CD4-positive, alpha-beta memory T cell (primary cell): ENCODE measurements around the gene DDA1. TPM values are rescaled to one million over a fixed set of nuclear protein-coding genes. Genes with fewer than 3 reads are reported as not detected.

Experiments
- CTCF ChIA-PET: fragments of 350-600 bp; sonication (Branson Sonifier 250); formaldehyde crosslinking; loops from one replicate; lab custom pipeline; 2021; ENCODE audit warnings: inconsistent platforms; ENCODE audit not compliant: partially characterized antibody; lab: Charles Lee
- POLR2A ChIA-PET: fragments of 350-600 bp; sonication (Branson Sonifier 250); formaldehyde crosslinking; loops from one replicate; lab custom pipeline; 2021; ENCODE audit not compliant: partially characterized antibody; lab: Charles Lee
- DNase-seq, 5 donors: peaks; one replicate each; pipeline versions ENCODE4 v3.0.0 to v3.0.0-alpha.2; 2020 to 2022; ENCODE audit warnings: mixed read lengths in 1 of 5
- H3K27ac ChIP-seq: one replicate; pipeline ENCODE4 v1.7.0; 2013; ENCODE audit warnings: low read depth, low read length
- H3K27me3 ChIP-seq: 2 replicates; pipeline ENCODE4 v1.7.0; 2013; ENCODE audit warnings: mild to moderate bottlenecking, low read length, moderate library complexity; ENCODE audit not compliant: insufficient read depth
- H3K36me3 ChIP-seq: 2 replicates; pipeline ENCODE4 v1.7.0; 2013; ENCODE audit warnings: mild to moderate bottlenecking, low read length, moderate library complexity; ENCODE audit not compliant: insufficient read depth
- H3K4me1 ChIP-seq: 2 replicates; pipeline ENCODE4 v1.7.0; 2013; ENCODE audit warnings: mild to moderate bottlenecking, low read length, moderate library complexity; ENCODE audit not compliant: insufficient read depth
- H3K4me3 ChIP-seq, 2 donors: one replicate each; pipeline ENCODE4 v1.7.0; 2013; ENCODE audit warnings: low read length in 2 of 2, mild to moderate bottlenecking in 1 of 2
- H3K9me3 ChIP-seq, 2 donors: one replicate each; pipeline ENCODE4 v1.7.0; 2013; ENCODE audit warnings: low read length in 2 of 2, control low read depth in 1 of 2; ENCODE audit not compliant: control insufficient read depth in 1 of 2
- H3K27ac Mint-ChIP-seq, 7 donors: one replicate each; pipeline ENCODE4 v1.8.0; 2020 to 2021; ENCODE audit warnings: mixed read lengths in 7 of 7, mild to moderate bottlenecking in 6 of 7, inconsistent platforms in 3 of 7, moderate library complexity in 3 of 7
- H3K27me3 Mint-ChIP-seq, 2 donors: one replicate each; pipeline ENCODE4 v1.8.0; 2020 to 2021; ENCODE audit warnings: mixed read lengths in 2 of 2
- H3K36me3 Mint-ChIP-seq, 2 donors: one replicate each; pipeline ENCODE4 v1.8.0; 2020 to 2021; ENCODE audit warnings: mixed read lengths in 2 of 2, inconsistent platforms in 1 of 2, mild to moderate bottlenecking in 1 of 2
- H3K4me1 Mint-ChIP-seq, 4 donors: one replicate each; pipeline ENCODE4 v1.8.0; 2020 to 2021; ENCODE audit warnings: mixed read lengths in 4 of 4, mild to moderate bottlenecking in 1 of 4
- H3K4me3 Mint-ChIP-seq, 8 donors: one replicate each; pipeline ENCODE4 v1.8.0; 2020 to 2021; ENCODE audit warnings: mixed read lengths in 8 of 8, mild to moderate bottlenecking in 7 of 8, moderate library complexity in 6 of 8, inconsistent platforms in 3 of 8
- H3K9me3 Mint-ChIP-seq, 8 donors: one replicate each; pipeline ENCODE4 v1.8.0; 2020 to 2021; ENCODE audit warnings: mixed read lengths in 8 of 8, mild to moderate bottlenecking in 5 of 8, inconsistent platforms in 3 of 8, moderate library complexity in 1 of 8
- intact Hi-C: fragments of 100-400 bp; cut with micrococcal nuclease; formaldehyde crosslinking; loops from one replicate; pipeline ENCODE4 v1.15.1; 2023
- polyA plus RNA-seq, 2 donors: library from polyadenylated mRNA; unstranded; fragments of 300-500 nt; fragmentation: Illumina TruSeq; gene quantifications; one replicate each; pipeline ENCODE4 v1.2.3, GENCODE V29; 2021
- total RNA-seq, 2 experiments: library from RNA; stranded (reverse); gene quantifications; one replicate each; pipeline ENCODE4 v1.2.3, GENCODE V29; 2021

The DDA1 gene
- total and polyA plus RNA-seq, 4 experiments from 2014 or later = 31.6 to 42.6 (median 39.5) TPM

DNA sequence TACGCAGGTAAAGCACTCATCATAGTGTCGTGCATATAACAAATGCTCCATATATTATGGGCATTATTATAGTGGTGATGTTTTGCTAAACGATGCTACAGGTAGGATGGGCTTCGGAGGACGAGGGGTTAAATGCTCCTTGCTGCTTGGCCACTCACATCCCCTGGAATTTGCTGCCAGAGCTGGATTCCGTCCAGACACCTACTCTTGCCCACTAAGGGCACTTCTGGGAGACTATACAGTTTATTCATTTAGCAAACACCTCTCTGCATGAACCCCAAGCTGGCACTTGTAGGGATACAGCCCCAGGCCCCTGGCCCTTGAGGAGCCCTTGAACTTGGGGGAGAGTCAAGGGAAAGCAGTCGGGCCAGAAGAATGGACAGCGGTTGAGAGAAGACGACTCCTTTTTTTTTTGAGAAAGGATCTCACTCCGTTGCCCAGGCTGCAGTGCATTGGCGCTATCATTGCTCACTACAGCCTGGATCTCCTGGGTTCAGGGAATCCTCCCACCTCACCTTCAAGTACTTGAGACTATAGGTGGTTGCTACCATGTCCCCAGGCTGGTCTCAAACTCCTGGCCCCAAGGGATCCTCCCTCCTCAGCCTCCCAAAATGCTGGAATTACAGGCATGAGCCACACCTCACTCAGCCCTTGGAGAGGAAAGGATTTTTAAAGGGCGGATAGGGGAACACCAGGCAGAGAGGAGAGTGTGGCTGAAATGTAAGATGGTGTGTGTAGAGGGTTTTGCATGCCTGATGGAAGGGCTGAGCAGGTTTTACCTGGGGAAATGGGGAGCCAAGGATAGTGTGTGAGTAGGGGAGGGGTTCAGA, 4.8 kb upstream of the DDA1 start:
- H3K27ac ChIP-seq = peak overlapping the region; percentile 85
- H3K27ac Mint-ChIP-seq = peak overlapping the region; percentile 69 to 96 (median 88)

GRCh38 chr19:17305216-17305516, 4.2 kb upstream of the DDA1 start:
- DNase-seq = no peak
- ChIA-PET CTCF (interaction anchor here (0.7 to 2.8 kb wide), 19 partner anchors 8 to 229 kb away, joined by 3 to 33 read pairs (median 4); partner anchors contain the start of genes ANO8, HAUS8 and MYO9B), POLR2A (interaction anchor here (0.5 to 5.8 kb wide), 15 partner anchors 11 to 976 kb away, joined by 3 to 64 read pairs (median 4); partner anchors contain the start of genes ANKLE1, ANO8, BABAM1 and GTPBP3)
- Histone ChIP-seq H3K4me3 (peak overlapping the region in 1 of 2 donors; percentile 85), H3K27me3 (no peaks in the 10 kb centered on the region), H3K4me1 (peaks cover 52% of the 10 kb centered on the region), H3K9me3 (no peaks in the 10 kb centered on the region), H3K36me3 (no peaks in the 10 kb centered on the region), H3K27ac (peak overlapping the region; percentile 85)
- Mint-ChIP-seq H3K4me3 (peak overlapping the region; percentile 90 to 94 (median 92)), H3K27me3 (no peaks in the 10 kb centered on the region), H3K9me3 (no peaks in the 10 kb centered on the region), H3K27ac (peak overlapping the region; percentile 69 to 96 (median 89)), H3K4me1 (peaks cover 21 to 67% (median 43%) of the 10 kb centered on the region in 4 donors), H3K36me3 (peaks cover 0 to 8% of the 10 kb centered on the region in 2 donors)
- intact Hi-C loops = loop anchor here (1.0 to 5.0 kb wide), 6 partner anchors 13 to 250 kb away; partner anchors contain the start of genes BABAM1, BST2, COLGALT1 and GTPBP3

More for the DNA sequence above, 4.8 kb upstream of the DDA1 start:
- Histone ChIP-seq H3K9me3 (no peaks in the 10 kb centered on the region), H3K27me3 (no peaks in the 10 kb centered on the region), H3K4me3 (no peak overlapping the region), H3K36me3 (no peaks in the 10 kb centered on the region), H3K4me1 (peaks cover 48% of the 10 kb centered on the region)
- Mint-ChIP-seq H3K4me1 (peaks cover 19 to 65% (median 41%) of the 10 kb centered on the region in 4 donors), H3K27me3 (no peaks in the 10 kb centered on the region), H3K4me3 (peak overlapping the region; percentile 90 to 94 (median 92)), H3K9me3 (no peaks in the 10 kb centered on the region), H3K36me3 (peaks cover 0 to 7% of the 10 kb centered on the region in 2 donors)
- intact Hi-C loops = loop anchor here (1.0 to 5.0 kb wide), 6 partner anchors 12 to 251 kb away; partner anchors contain the start of genes BABAM1, BST2, COLGALT1 and GTPBP3
- POLR2A ChIA-PET = interaction anchor here (0.5 to 5.8 kb wide), 17 partner anchors 12 to 976 kb away, joined by 3 to 64 read pairs (median 4); partner anchors contain the start of genes ANKLE1, ANO8, BABAM1 and GTPBP3
- CTCF ChIA-PET = interaction anchor here (0.7 to 2.8 kb wide), 21 partner anchors 7 to 229 kb away, joined by 3 to 33 read pairs (median 4); partner anchors contain the start of genes ANO8, BABAM1, HAUS8 and MYO9B
- DNase-seq = no peak

DNA sequence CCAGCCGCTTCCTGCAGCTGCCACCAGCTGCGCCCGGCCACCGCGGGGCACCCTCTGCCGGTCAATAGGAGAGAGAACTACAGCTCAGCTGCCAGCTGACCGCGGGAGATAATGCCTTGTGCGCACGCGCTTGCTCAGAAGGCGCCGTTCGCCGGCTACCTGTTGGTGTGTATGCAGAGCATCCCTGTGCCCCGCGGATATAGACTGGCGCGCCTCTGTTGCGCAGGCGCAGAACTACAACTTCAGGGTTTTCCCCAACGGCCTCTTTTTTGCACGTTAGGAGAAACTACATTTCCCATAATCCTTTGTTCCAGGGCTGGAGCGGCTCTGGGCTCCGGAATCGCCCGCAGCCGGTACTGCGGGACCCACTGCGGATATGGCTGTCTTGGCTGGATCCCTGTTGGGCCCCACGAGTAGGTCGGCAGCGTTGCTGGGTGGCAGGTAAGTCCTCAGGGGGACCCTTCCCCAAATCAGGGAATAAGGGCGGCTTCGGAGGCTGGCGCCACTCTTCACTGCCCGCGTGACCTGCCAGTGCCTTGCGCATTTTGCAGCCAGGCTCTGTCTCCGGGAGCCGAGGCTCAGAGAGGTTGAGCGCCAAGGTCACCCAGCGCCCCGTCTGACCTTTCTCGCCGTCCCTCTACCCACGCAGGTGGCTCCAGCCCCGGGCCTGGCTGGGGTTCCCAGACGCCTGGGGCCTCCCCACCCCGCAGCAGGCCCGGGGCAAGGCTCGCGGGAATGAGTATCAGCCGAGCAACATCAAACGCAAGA, 3.7 kb upstream of the DDA1 start, which contains the start of gene MRPL34:
Gene MRPL34 (plus strand): TSS at position 356 of the 768 bp plus-strand sequence. CDS start 21 bp downstream, at position 377.
- Mint-ChIP-seq H3K4me3 (peak within 1 kb of the TSS; percentile 90 to 94 (median 92)), H3K27me3 (no peaks in the 10 kb centered on the region), H3K36me3 (peaks cover 0 to 8% of the 10 kb centered on the region in 2 donors), H3K9me3 (no peaks in the 10 kb centered on the region), H3K4me1 (peaks cover 26 to 73% (median 49%) of the 10 kb centered on the region in 4 donors), H3K27ac (peak within 1 kb of the TSS; percentile 69 to 96 (median 89))
- intact Hi-C loops = loop anchor here (1.0 to 5.0 kb wide), 6 partner anchors 13 to 250 kb away; partner anchors contain the start of genes BABAM1, BST2, COLGALT1 and GTPBP3
- ChIA-PET CTCF (interaction anchor here (0.7 to 2.8 kb wide), 20 partner anchors 9 to 230 kb away, joined by 3 to 33 read pairs (median 4); partner anchors contain the start of genes ANO8, HAUS8 and MYO9B), POLR2A (interaction anchor here (0.5 to 5.8 kb wide), 16 partner anchors 11 to 975 kb away, joined by 3 to 64 read pairs (median 4); partner anchors contain the start of genes ANKLE1, ANO8, BABAM1 and GTPBP3)
- Histone ChIP-seq H3K9me3 (no peaks in the 10 kb centered on the region), H3K36me3 (no peaks in the 10 kb centered on the region), H3K27ac (peak within 1 kb of the TSS; percentile 85), H3K27me3 (no peaks in the 10 kb centered on the region), H3K4me3 (peak within 1 kb of the TSS; percentile 85 to 90), H3K4me1 (peaks cover 57% of the 10 kb centered on the region)
- peak; percentile 94 to 98 (median 97) for DNase-seq

DNA sequence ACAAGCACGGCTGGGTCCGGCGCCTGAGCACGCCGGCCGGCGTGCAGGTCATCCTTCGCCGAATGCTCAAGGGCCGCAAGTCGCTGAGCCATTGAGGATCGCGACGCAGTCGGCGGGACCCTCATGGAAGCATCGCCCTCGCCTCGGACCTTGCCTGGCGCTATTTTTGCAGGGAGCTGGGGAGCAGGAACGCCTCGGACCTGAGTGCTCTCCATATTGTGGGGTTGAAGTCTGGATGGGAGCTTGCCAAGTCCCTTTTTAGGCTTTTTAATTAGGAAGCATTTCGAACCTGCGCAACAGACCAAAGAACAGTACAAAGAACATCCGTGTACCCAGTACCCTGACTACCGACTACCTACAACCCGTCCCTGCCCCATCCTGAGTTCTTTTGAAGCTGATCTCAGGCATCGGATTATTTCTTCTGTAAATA, 3.1 kb upstream of the DDA1 start:
- Histone ChIP-seq H3K36me3 (peaks cover under 1% of the 10 kb centered on the region), H3K4me1 (peaks cover 63% of the 10 kb centered on the region), H3K4me3 (peak overlapping the region; percentile 85 to 90), H3K9me3 (no peaks in the 10 kb centered on the region), H3K27ac (peak overlapping the region; percentile 85), H3K27me3 (no peaks in the 10 kb centered on the region)
- peak overlapping the region; percentile 62 to 89 (median 77) for H3K27ac Mint-ChIP-seq
- peaks cover 0 to 8% of the 10 kb centered on the region in 2 donors for H3K36me3 Mint-ChIP-seq
- peak overlapping the region; percentile 90 to 94 (median 92) for H3K4me3 Mint-ChIP-seq
- intact Hi-C loops = loop anchor here (5.0 kb wide), 1 partner anchor 101 kb away; the partner anchor contains the start of gene BST2
- CTCF ChIA-PET = interaction anchor here (0.6 to 2.8 kb wide), 6 partner anchors 13 to 182 kb away, joined by 3 to 10 read pairs (median 4); no protein-coding TSS in a partner anchor
- POLR2A ChIA-PET = interaction anchor here (0.6 to 5.8 kb wide), 9 partner anchors 10 to 975 kb away, joined by 3 to 64 read pairs (median 4); partner anchors contain the start of genes ANKLE1, ANO8, GTPBP3 and OCEL1
- no peaks in the 10 kb centered on the region for H3K9me3 Mint-ChIP-seq
- peak in 1 of 5 donors; percentile 33 for DNase-seq
- peaks cover 27 to 78% (median 51%) of the 10 kb centered on the region in 4 donors for H3K4me1 Mint-ChIP-seq
- H3K27me3 Mint-ChIP-seq = no peaks in the 10 kb centered on the region

- Mint-ChIP-seq H3K4me3 (peak overlapping the region in 7 of 8 donors; percentile 13 to 94 (median 41)), H3K9me3 (no peaks in the 10 kb centered on the region), H3K36me3 (peaks cover 0 to 8% of the 10 kb centered on the region in 2 donors), H3K27me3 (no peaks in the 10 kb centered on the region), H3K4me1 (peaks cover 31 to 76% (median 54%) of the 10 kb centered on the region in 4 donors), H3K27ac (peak overlapping the region in 4 of 7 donors; percentile 2 to 79 (median 56))
- H3K9me3 ChIP-seq = no peaks in the 10 kb centered on the region
- CTCF ChIA-PET = interaction anchor here (0.9 to 2.0 kb wide), 4 partner anchors 11 to 48 kb away, joined by 3 to 5 read pairs (median 5); no protein-coding TSS in a partner anchor
- intact Hi-C loops = loop anchor here (5.0 kb wide), 1 partner anchor 99 kb away; the partner anchor contains the start of gene BST2
- POLR2A ChIA-PET = interaction anchor here (1.9 to 3.7 kb wide), 4 partner anchors 9 to 233 kb away, joined by 6 to 54 read pairs (median 10); partner anchors contain the start of genes ANO8, BABAM1, HAUS8 and MYO9B
- DNase-seq = no peak
- H3K4me3 ChIP-seq = no peak overlapping the region
- peaks cover 62% of the 10 kb centered on the region for H3K4me1 ChIP-seq
- no peaks in the 10 kb centered on the region for H3K27me3 ChIP-seq
- H3K27ac ChIP-seq = no peak overlapping the region
- peaks cover 9% of the 10 kb centered on the region for H3K36me3 ChIP-seq
Measured at GRCh38 chr19:17307876-17308377, 1.4 kb upstream of the DDA1 start.
